NCI-H82 treated with DMSO at 0.1 percent for 48 hours (cell line): ENCODE results near the gene CYRIA.
A peak's percentile ranks its signal among the peaks of the same experiment; 100 is the strongest.

Experiments
- DNase-seq: peaks from one replicate; lab custom pipeline; 2025; ENCODE audit not compliant: unreplicated experiment; lab: John Stamatoyannopoulos, UW

Gene CYRIA

GRCh38 chr2:16632598-16632997 lies 33.0 kb downstream of the CYRIA start:
- DNase-seq = peak; percentile 80

- no peak for DNase-seq
Observed at GRCh38 chr2:16630463-16630862, 35.2 kb downstream of the CYRIA start.

- DNase-seq = no peak
Observed at GRCh38 chr2:16629770-16630169, 35.9 kb downstream of the CYRIA start.

- no peak for DNase-seq
Observed at GRCh38 chr2:16629044-16629443, 36.6 kb downstream of the CYRIA start.

- DNase-seq = no peak
Observed at GRCh38 chr2:16628314-16628713, 37.3 kb downstream of the CYRIA start.

- no peak for DNase-seq
Observed at GRCh38 chr2:16626997-16627605, 38.5 kb downstream of the CYRIA start.

- no peak for DNase-seq
Observed at GRCh38 chr2:16626497-16626896, 39.1 kb downstream of the CYRIA start.

- no peak for DNase-seq
Observed at GRCh38 chr2:16625759-16626158, 39.9 kb downstream of the CYRIA start.

GRCh38 chr2:16625201-16625729 lies 40.4 kb downstream of the CYRIA start:
- no peak for DNase-seq

- DNase-seq = no peak
Observed at GRCh38 chr2:16624436-16624780, 41.2 kb downstream of the CYRIA start.

- no peak for DNase-seq
Observed at GRCh38 chr2:16623564-16624435, 41.8 kb downstream of the CYRIA start.

GRCh38 chr2:16623031-16623430 lies 42.6 kb downstream of the CYRIA start:
- DNase-seq = no peak

- peak; percentile 48 for DNase-seq
Observed at GRCh38 chr2:16622399-16622968, 43.1 kb downstream of the CYRIA start.

GRCh38 chr2:16621316-16621715 lies 44.3 kb downstream of the CYRIA start:
- no peak for DNase-seq

- no peak for DNase-seq
Observed at GRCh38 chr2:16620590-16620989, 45.0 kb downstream of the CYRIA start.

- DNase-seq = no peak
Observed at GRCh38 chr2:16619576-16620245, 45.9 kb downstream of the CYRIA start.

GRCh38 chr2:16617282-16618266 lies 48.1 kb downstream of the CYRIA start:
- peak; percentile 21 for DNase-seq
